GM21786 (cell line): ENCODE data around the gene MPPED1.

Experiments used
- ATAC-seq: cut with Tn5 transposase; IDR thresholded peaks from one replicate; pipeline ENCODE4 v1.9.1; 2021; ENCODE audit not compliant: unreplicated experiment

Gene MPPED1

GRCh38 chr22:43514476-43515157, 102.8 kb downstream of the MPPED1 start:
- ATAC-seq: no peak

DNA sequence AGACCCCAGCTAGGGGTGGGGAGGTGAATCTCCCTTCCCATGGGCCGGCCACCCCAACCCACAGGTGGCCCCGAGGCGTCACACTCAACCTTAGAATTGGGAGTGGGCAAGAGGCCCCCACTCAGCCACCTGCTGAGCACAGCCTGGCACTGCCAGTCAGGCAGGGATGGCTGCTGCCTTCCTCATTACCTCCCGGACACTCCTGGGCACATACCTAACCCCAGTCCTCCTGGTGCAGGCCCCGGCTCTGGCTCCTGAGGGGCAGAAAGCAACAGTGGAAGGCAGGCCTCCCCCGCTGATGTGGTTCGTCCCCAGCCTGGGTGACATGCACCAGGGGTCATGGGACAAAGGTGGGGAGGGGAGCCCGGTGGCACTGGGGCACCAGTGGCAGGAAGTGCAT, 103.6 kb downstream of the MPPED1 start:
- no peak for ATAC-seq

GRCh38 chr22:43515902-43516301, 104.1 kb downstream of the MPPED1 start:
- ATAC-seq: no peak

GRCh38 chr22:43516386-43516785, 104.6 kb downstream of the MPPED1 start:
- ATAC-seq: no peak

GRCh38 chr22:43516996-43517635, 105.3 kb downstream of the MPPED1 start:
- ATAC-seq: no peak

DNA sequence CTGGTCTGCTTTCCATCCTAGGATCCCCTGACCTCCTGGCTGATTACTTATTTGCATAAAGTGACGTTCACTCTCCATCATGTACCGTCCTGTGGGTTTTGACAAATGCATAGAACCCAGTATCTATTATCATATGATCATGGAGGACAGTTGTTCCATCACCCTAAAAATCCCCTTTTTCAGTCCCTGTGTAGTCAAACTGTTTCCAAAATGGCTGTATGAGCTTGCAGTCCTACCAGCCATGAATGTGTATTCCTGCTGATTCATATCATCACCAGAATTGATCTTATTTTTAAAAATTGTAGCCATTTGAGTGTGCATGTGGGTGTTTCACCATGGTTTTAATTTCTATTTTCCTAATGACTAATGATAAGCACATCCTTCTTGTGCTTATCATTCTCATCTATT, 108.8 kb downstream of the MPPED1 start:
- no peak for ATAC-seq

GRCh38 chr22:43521716-43522115, 109.9 kb downstream of the MPPED1 start:
- no peak for ATAC-seq

DNA sequence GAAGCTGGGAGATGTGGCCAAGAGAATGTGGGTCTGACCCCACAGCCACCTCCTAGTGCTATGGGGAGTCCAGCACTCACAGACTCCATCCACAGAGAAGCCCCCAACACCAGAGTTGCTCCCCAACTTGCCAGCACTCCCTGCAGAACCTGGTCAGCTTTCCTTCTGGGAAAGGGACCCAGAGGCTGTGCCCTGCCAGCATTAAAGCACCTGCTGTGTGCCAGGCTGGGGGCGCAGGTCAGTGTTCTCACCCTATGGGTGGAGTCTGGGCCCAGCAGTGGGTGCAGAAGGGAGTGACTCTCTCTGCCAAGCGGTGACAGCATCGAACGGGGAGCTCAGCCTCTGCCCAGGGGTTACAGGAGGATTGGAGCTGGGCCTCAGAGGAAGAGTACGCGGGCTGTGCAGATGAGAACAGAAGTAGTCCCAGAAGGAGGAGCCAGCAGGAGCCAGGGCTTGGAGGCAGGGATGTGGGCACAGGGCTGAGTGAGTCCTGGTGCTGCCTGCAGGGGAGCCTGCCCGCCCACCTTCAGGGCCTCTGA, 114.4 kb downstream of the MPPED1 start:
- no peak for ATAC-seq

DNA sequence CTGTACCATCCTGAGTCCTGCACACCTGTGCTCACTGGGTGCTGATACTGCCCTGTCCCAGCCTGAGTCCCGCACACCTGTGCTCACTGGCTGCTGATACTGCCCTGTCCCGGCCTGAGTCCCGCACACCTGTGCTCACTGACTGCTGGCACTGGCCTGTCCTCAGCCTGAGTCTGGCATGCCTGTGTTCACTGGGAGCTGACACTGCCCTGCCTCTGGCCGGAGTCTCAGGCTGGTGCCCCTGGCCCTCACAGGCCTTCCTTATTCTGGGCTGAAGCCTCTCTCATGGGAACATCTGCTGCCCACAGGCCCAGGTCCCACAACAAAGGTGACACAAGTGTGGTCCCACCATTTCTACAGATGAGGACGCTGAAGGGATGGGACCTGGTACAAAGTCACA, 115.1 kb downstream of the MPPED1 start:
- no peak for ATAC-seq

DNA sequence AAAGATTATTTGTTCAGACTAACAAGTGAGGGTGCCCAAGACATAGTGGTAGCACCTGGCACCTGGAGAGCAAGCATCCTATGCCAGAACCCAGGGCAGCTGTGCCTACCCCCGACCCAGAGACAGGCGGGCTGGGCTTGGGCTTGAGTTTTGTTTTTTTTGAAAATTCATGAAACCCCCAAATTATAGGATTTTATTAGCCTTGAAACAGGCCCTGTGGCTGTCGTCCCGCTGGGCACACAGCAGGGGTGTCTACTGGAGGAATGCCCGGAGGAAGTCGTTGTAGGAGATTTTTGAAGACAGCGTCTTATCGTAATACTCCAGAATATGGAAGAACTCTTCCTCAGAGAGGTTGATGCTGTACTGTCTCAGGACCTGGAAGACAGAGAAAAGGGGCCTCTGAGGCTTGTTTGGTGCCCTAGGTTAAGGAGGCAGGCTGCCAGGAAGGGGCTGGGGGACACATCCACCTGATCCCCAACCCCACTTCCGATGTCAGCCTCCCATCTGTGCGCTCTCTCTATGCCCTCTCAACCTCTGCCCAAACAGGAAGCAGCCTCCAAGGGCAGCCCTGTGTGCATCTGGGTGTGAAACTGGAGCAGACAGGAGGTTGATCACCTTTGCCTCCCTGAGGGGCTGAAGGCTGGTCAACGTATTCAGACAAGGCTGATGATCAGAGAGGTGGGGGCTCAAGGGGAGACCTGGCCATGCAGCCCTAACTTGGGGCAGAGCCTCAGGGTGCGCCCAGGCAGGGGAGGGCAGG, 117.0 kb downstream of the MPPED1 start:
- no peak for ATAC-seq

DNA sequence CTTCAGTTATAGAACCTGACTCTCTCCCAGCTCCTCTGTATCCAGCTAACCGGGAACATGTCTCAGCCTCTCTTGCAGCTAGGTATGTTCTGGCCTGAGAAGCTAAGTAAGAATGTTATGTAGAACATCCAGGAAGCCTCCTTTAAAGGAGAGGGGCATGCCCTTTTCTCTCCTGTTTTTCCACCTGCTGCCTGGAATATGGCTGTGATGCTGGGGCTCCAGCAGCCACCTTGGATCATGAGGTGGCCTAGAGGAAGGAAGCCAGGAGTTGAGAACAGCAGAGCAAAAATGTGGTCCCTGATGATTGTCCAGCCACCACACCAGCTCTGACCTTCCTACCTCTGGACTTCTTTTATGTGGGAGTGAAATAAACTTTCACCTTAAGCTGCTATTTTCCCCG, 117.6 kb downstream of the MPPED1 start:
- no peak for ATAC-seq

- no peak for ATAC-seq
Measured at GRCh38 chr22:43529934-43530333, 118.1 kb downstream of the MPPED1 start.

- ATAC-seq: no peak
Measured at GRCh38 chr22:43530349-43531201, 118.8 kb downstream of the MPPED1 start.

GRCh38 chr22:43531651-43532050, 119.8 kb downstream of the MPPED1 start:
- no peak for ATAC-seq

DNA sequence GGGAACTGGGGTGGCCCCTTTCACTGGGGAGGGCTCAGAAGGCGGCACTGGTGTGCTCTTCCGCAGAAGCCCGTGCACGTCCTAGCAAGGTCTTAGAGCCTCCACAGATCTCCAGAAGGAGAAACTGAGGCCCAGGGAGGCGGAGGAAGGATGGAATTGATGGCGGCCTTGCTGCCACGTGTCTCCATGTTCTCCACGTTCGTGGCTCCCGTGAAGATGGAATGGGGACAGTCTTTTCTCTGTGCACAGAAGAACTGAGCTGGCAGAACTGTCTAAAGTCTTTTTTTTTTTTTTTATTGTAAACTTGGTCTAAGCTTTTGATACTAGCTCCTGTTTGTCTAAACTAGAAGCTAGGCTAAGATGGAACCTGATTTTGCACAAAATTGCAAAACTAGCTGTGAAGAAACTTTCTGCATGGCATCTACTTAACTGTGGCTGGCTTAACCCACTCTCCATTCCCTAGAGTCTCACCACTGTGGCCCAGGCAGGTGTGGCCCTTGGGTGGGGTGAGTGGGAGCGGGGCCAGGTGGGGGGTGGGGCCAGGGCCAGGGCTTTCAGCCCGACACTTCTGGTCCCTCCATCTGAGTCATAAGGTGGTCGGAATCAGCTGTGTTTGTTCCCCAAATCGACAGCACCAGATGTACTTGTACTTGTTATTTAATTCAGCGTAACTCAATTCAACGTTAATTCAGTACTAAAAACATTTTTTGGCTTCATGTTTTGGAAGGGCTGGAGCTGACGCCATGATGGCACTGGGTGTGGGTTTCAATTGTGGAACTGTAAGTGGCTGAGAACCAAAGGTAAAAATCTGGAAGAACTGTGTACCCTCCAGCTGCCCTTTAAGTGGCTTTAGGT, 120.7 kb downstream of the MPPED1 start:
- ATAC-seq: no peak

GRCh38 chr22:43533156-43533530, 121.3 kb downstream of the MPPED1 start:
- no peak for ATAC-seq

DNA sequence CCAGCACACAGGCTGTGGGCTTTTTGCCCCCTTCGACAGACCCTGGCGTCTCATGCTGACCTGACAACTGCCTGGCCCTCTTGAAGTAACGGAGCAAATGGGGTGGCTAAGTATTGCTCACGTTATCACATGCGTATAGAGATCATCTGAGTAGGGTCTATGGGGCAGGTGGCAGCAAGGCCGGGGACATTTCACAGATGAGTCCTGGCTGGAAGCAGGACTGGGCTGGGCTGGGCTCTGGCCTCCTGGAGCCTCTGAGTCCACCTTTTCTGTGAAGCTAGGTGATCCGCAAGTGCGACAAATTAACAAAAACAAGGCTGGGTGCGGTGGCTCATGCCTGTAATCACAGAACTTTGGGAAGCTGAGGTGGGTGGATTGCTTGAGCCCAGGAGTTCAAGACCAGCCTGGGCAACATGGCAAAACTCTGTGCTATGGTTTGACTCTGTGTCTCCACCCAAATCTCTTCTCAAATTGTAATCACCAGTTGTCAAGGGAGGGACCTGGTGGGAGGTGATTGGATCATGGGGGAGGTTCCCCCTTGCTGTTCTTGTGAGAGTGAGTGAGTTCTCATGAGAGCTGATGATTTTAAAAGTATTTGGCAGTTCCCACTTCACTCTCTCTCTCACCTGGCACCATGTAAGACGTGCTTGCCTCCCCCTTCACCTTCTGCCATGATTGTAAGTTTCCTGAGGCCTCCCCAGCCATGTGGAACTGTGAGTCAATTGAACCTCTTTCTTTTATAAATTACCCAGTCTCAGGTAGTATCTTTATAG, 122.0 kb downstream of the MPPED1 start:
- ATAC-seq: no peak

DNA sequence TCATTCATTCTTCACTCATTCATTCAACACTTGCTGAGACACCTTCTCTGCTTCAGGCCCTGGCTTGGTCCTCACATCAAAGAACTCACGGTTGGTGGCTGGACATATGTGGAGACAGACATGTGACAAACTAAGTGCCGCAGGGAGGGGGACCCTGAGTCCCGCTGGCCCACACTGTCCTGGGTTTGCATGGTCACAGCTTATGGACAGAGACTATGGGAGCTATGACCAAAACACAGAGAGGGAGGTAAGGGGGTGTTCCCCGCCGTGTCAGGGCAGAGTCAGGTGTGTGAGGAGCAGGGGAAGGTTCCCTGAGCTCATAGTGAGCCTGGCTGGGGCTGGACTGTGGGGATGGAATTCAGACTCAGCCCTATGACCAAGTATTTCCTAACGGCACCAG, 123.1 kb downstream of the MPPED1 start:
- ATAC-seq: no peak

DNA sequence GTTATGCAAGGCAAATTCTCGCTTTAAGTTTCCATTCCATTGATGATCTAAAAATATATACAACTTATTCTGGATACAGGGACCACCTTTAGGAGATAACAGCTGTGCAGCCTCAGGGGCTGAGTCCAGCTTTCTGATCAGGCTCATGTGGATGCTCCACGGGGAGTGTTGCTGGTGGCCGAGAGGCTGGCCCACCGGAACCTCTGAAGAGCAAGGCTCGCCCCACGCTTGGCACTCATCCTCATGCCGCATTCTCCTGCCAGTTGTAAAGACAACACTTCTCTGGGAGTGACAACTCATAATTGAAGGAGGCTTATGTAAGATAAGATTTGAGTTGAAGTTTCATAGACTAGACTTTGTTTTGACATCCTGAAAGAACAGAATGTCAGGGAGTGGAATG, 123.5 kb downstream of the MPPED1 start:
- ATAC-seq: no peak
